ENCODE data around the gene TNPO3. TPM values are rescaled to one million over a fixed set of nuclear protein-coding genes. Genes with fewer than 3 reads are reported as not detected.

TNPO3 gene
- total RNA-seq, 2 experiments from 2014 or later: 55.1 to 71.7 TPM

GRCh38 chr7:128922496-128923410 is 132.2 kb downstream of the TNPO3 start:
- ChIA-PET POLR2A (interaction anchor here (0.5 to 0.9 kb wide), 4 partner anchors 12 to 261 kb away, joined by 3 to 6 read pairs (median 4); no protein-coding TSS in a partner anchor), CTCF (ENCODE audit: unreplicated experiment) (interaction anchor here (0.6 to 1.2 kb wide), 2 partner anchors 14 to 1340 kb away, joined by 3 read pairs; partner anchors contain the start of gene IRF5)
- H3K27ac ChIP-seq (ENCODE audit: low read depth, low read length, poor library complexity, severe bottlenecking): no peak overlapping the region
- H2AFZ ChIP-seq (ENCODE audit: low read length): no peak overlapping the region
- no peaks in the 10 kb centered on the region for H3K9me2 ChIP-seq (ENCODE audit: insufficient read depth, low read length)
- no peak overlapping the region for H3K4me2 ChIP-seq (ENCODE audit: low read length)
- no peak for DNase-seq (ENCODE audit: low spot score)
- H3K79me2 ChIP-seq (ENCODE audit: insufficient read depth, low read depth, low read length): no peaks in the 10 kb centered on the region
- no peak overlapping the region for H3K4me3 ChIP-seq (ENCODE audit: low read depth, low read length, poor library complexity, severe bottlenecking)
- H3K9me3 ChIP-seq (ENCODE audit: low read length): no peaks in the 10 kb centered on the region
- H4K20me1 ChIP-seq (ENCODE audit: insufficient read depth, low read length): no peaks in the 10 kb centered on the region
- peaks cover 11% of the 10 kb centered on the region for H3K4me1 ChIP-seq (ENCODE audit: insufficient read depth, low read length, poor library complexity, severe bottlenecking)
- no TSS peak for BruUV-seq (replicated peaks)
- intact Hi-C loops (cut with micrococcal nuclease; ENCODE audit: unreplicated experiment): no loop called here
- no peaks in the 10 kb centered on the region for H3K36me3 ChIP-seq (ENCODE audit: insufficient read depth, low read length)
- TF ChIP-seq EZH2phosphoT487 (IDR thresholded peaks at IDR 0.05; ENCODE audit: borderline replicate concordance, low read depth, low read length): no peak
- TF ChIP-seq CTCF (conservative IDR thresholded peaks at IDR 0.05; ENCODE audit: low read length): no peak

GRCh38 chr7:128921866-128922440 is 133.0 kb downstream of the TNPO3 start:
- CTCF ChIA-PET (ENCODE audit: unreplicated experiment): interaction anchor here (0.6 kb wide), 1 partner anchor 1340 kb away, joined by 3 read pairs; no protein-coding TSS in a partner anchor
- H2AFZ ChIP-seq (ENCODE audit: low read length): no peak overlapping the region
- DNase-seq (ENCODE audit: low spot score): no peak
- TF ChIP-seq CTCF (conservative IDR thresholded peaks at IDR 0.05; ENCODE audit: low read length): no peak
- no peak for TF ChIP-seq EZH2phosphoT487 (IDR thresholded peaks at IDR 0.05; ENCODE audit: borderline replicate concordance, low read depth, low read length)
- no peak overlapping the region for H3K27ac ChIP-seq (ENCODE audit: low read depth, low read length, poor library complexity, severe bottlenecking)
- H3K4me2 ChIP-seq (ENCODE audit: low read length): no peak overlapping the region
- BruUV-seq (replicated peaks): no TSS peak
- no peaks in the 10 kb centered on the region for H3K36me3 ChIP-seq (ENCODE audit: insufficient read depth, low read length)
- H4K20me1 ChIP-seq (ENCODE audit: insufficient read depth, low read length): no peaks in the 10 kb centered on the region
- no peaks in the 10 kb centered on the region for H3K9me3 ChIP-seq (ENCODE audit: low read length)
- H3K4me1 ChIP-seq (ENCODE audit: insufficient read depth, low read length, poor library complexity, severe bottlenecking): peaks cover 11% of the 10 kb centered on the region
- H3K79me2 ChIP-seq (ENCODE audit: insufficient read depth, low read depth, low read length): no peaks in the 10 kb centered on the region
- H3K4me3 ChIP-seq (ENCODE audit: low read depth, low read length, poor library complexity, severe bottlenecking): no peak overlapping the region
- intact Hi-C loops (cut with micrococcal nuclease; ENCODE audit: unreplicated experiment): no loop called here
- POLR2A ChIA-PET: interaction anchor here (0.5 to 0.9 kb wide), 3 partner anchors 13 to 261 kb away, joined by 3 to 6 read pairs (median 4); no protein-coding TSS in a partner anchor
- no peaks in the 10 kb centered on the region for H3K9me2 ChIP-seq (ENCODE audit: insufficient read depth, low read length)
